Hepatocyte (in vitro differentiated cells): ENCODE results near the gene SPNS2. TPM values are rescaled to one million over a fixed set of nuclear protein-coding genes. Genes with fewer than 3 reads are reported as not detected.
A peak's percentile ranks its signal among the peaks of the same experiment; 100 is the strongest.

Experiments used
- DNase-seq: peaks from one replicate; pipeline ENCODE4 v3.0.0-alpha.2; 2016; ENCODE audit warnings: low spot score
- H2AFZ ChIP-seq: fragments of 200-600 bp; sonication (generic); 2 replicates; pipeline ENCODE4 v1.6.0; 2016; ENCODE audit warnings: antibody characterized with exemption, mild to moderate bottlenecking
- H3K27ac ChIP-seq: fragments of 200-600 bp; sonication (generic); 2 replicates; pipeline ENCODE4 v1.5.1; 2016; ENCODE audit warnings: mild to moderate bottlenecking
- H3K27me3 ChIP-seq: fragments of 200-600 bp; sonication (generic); 2 replicates; pipeline ENCODE4 v1.6.1; 2016
- H3K36me3 ChIP-seq: fragments of 200-600 bp; sonication (generic); replicated peaks from 2 replicates; pipeline ENCODE4 v1.5.1; 2016; ENCODE audit warnings: low read depth; ENCODE audit not compliant: insufficient read depth
- H3K4me1 ChIP-seq: fragments of 200-600 bp; sonication (generic); 2 replicates; pipeline ENCODE4 v1.5.1; 2016; ENCODE audit warnings: mild to moderate bottlenecking, moderate library complexity; ENCODE audit not compliant: insufficient read depth
- H3K4me2 ChIP-seq: fragments of 200-600 bp; sonication (generic); 2 replicates; pipeline ENCODE4 v1.6.0; 2016
- H3K4me3 ChIP-seq: fragments of 200-600 bp; sonication (generic); 2 replicates; pipeline ENCODE4 v1.5.1; 2016; ENCODE audit warnings: mild to moderate bottlenecking
- H3K79me2 ChIP-seq: fragments of 200-600 bp; sonication (generic); 2 replicates; pipeline ENCODE4 v1.6.0; 2017; ENCODE audit warnings: mild to moderate bottlenecking
- H3K9me2 ChIP-seq: fragments of 200-600 bp; sonication (generic); replicated peaks from 2 replicates; pipeline ENCODE4 v1.6.0; 2017; ENCODE audit warnings: mild to moderate bottlenecking; ENCODE audit not compliant: insufficient read depth
- H3K9me3 ChIP-seq: fragments of 200-600 bp; sonication (generic); 2 replicates; pipeline ENCODE4 v1.5.1; 2016; ENCODE audit warnings: low read depth, mild to moderate bottlenecking
- H4K20me1 ChIP-seq: fragments of 200-600 bp; sonication (generic); 2 replicates; pipeline ENCODE4 v1.6.0; 2016; ENCODE audit warnings: mild to moderate bottlenecking; ENCODE audit not compliant: insufficient read depth, poor library complexity, severe bottlenecking
- EZH2 ChIP-seq: fragments of 200-600 bp; sonication (generic); IDR thresholded peaks from 2 replicates; pipeline ENCODE4 v1.6.1; 2016; ENCODE audit warnings: antibody characterized with exemption, mild to moderate bottlenecking, borderline replicate concordance
- EZH2phosphoT487 ChIP-seq: fragments of 200-600 bp; sonication (generic); IDR thresholded peaks from one replicate; pipeline ENCODE4 v1.6.1; 2018; ENCODE audit warnings: antibody characterized with exemption, mild to moderate bottlenecking, low read depth, moderate library complexity; ENCODE audit not compliant: unreplicated experiment, severe bottlenecking
- WGBS: methylation state at CpG from one replicate; pipeline ENCODE4 v1.1.6; 2016; ENCODE audit warnings: low lambda C conversion rate; ENCODE audit errors: missing lambda C conversion rate; 5-methylcytosine and 5-hydroxymethylcytosine counted together
- polyA plus RNA-seq: library from polyadenylated mRNA; unstranded; fragments of >200 nt; fragmentation: Nextera tagmentation; extraction: Ambion mirVana; gene quantifications from 2 replicates; pipeline ENCODE4 v1.2.1, GENCODE V29; 2016
- total RNA-seq: library from RNA; depleted of rRNA; stranded (reverse); fragments of >200 nt; gene quantifications from 2 replicates; pipeline ENCODE4 v1.2.3, GENCODE V29; 2014
- TF ChIP-seq, protein P1 (sequence below): fragments of 200-600 bp; sonication (generic); IDR thresholded peaks from 2 replicates; pipeline ENCODE4 v1.5.1; 2016; ENCODE audit warnings: antibody characterized with exemption, mild to moderate bottlenecking; ENCODE audit not compliant: poor library complexity

Gene SPNS2
- total and polyA plus RNA-seq, 2 experiments from 2014 or later: 5.6 to 10.3 TPM

DNA sequence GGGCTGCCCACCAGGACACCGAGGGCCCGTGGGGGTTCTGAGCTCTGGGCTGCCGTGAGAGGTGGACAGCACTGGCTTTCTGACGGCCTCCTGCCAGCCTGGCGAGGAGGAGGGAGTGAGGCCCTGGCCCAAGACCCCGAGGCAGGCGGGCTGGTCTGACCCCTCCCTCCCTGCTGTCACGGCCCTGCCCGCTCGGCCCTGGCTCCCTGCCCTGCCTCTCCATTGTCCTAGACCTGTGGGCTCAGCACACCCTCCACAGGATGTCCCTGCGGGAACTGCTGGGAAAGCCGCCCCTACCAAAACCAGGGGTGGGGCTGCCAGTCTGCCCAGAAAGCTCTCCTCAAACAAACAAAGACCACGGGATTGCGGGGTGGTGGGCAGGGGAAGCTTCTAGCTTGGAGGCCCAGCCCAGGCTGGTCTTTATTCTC, 20.7 kb downstream of the SPNS2 start:
- H3K4me3 ChIP-seq: no peak overlapping the region
- no peak for DNase-seq
- TF ChIP-seq, protein P1, sequence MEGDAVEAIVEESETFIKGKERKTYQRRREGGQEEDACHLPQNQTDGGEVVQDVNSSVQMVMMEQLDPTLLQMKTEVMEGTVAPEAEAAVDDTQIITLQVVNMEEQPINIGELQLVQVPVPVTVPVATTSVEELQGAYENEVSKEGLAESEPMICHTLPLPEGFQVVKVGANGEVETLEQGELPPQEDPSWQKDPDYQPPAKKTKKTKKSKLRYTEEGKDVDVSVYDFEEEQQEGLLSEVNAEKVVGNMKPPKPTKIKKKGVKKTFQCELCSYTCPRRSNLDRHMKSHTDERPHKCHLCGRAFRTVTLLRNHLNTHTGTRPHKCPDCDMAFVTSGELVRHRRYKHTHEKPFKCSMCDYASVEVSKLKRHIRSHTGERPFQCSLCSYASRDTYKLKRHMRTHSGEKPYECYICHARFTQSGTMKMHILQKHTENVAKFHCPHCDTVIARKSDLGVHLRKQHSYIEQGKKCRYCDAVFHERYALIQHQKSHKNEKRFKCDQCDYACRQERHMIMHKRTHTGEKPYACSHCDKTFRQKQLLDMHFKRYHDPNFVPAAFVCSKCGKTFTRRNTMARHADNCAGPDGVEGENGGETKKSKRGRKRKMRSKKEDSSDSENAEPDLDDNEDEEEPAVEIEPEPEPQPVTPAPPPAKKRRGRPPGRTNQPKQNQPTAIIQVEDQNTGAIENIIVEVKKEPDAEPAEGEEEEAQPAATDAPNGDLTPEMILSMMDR: no peak
- no peak for TF ChIP-seq EZH2
- no peak for TF ChIP-seq EZH2phosphoT487
- no peaks in the 10 kb centered on the region for H3K9me3 ChIP-seq
- 62% methylated on average over 11 of the region's 14 CpGs for WGBS
- peaks cover 28% of the 10 kb centered on the region for H3K4me1 ChIP-seq
- no peaks in the 10 kb centered on the region for H3K27me3 ChIP-seq
- H2AFZ ChIP-seq: no peak overlapping the region
- H3K9me2 ChIP-seq: no peaks in the 10 kb centered on the region
- no peaks in the 10 kb centered on the region for H3K79me2 ChIP-seq
- H3K4me2 ChIP-seq: no peak overlapping the region
- H3K27ac ChIP-seq: no peak overlapping the region
- H3K36me3 ChIP-seq: no peaks in the 10 kb centered on the region
- no peaks in the 10 kb centered on the region for H4K20me1 ChIP-seq

DNA sequence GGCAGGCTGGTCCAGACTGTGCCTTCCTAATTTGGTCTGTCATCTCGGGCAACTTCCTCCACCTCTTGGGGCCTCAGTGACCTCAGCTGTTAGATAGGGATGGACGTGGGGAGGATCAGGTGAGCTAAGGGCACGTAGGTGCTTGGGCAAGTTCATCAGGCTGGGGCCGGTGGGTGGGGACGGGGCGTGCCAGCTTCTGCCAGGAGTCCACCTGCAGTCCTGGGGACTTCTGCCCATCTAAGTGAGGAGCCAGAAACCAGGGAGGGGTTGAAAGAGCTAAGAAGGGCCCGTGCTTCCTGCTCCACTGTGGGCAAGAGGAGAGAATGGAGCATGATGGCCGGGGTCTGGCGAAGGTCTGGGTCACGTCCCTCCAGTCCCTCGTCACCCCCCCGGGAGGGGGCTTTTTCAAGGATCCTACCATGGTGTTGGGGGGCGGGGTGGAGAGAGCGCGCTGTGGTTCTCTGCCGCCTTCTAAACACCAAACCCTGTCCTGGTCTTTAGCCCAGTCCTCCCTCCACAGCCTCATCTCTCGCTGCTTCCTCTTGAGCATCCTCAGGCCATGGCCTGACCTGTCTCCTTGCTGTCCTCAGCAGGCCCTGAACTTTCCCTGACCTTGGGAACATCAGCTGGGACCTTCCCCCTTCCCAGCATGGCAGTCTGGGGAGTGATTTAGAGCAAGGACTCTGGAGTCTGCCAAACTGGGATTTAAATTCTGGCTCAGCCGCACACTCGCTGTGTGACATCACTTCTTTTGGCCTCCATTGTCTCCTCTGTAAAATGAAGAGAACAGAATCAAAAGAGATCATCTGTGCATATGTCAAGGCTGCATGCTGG, 21.6 kb downstream of the SPNS2 start:
- H3K9me3 ChIP-seq: no peaks in the 10 kb centered on the region
- no peak overlapping the region for H3K4me3 ChIP-seq
- TF ChIP-seq EZH2phosphoT487: no peak
- WGBS: 88% methylated on average over 18 of the region's 19 CpGs
- no peaks in the 10 kb centered on the region for H3K36me3 ChIP-seq
- no peaks in the 10 kb centered on the region for H3K9me2 ChIP-seq
- no peak overlapping the region for H3K4me2 ChIP-seq
- H3K27me3 ChIP-seq: no peaks in the 10 kb centered on the region
- H3K4me1 ChIP-seq: peaks cover 28% of the 10 kb centered on the region
- no peak overlapping the region for H2AFZ ChIP-seq
- H3K79me2 ChIP-seq: no peaks in the 10 kb centered on the region
- H3K27ac ChIP-seq: peak overlapping the region; percentile 75
- DNase-seq: no peak
- no peaks in the 10 kb centered on the region for H4K20me1 ChIP-seq

DNA sequence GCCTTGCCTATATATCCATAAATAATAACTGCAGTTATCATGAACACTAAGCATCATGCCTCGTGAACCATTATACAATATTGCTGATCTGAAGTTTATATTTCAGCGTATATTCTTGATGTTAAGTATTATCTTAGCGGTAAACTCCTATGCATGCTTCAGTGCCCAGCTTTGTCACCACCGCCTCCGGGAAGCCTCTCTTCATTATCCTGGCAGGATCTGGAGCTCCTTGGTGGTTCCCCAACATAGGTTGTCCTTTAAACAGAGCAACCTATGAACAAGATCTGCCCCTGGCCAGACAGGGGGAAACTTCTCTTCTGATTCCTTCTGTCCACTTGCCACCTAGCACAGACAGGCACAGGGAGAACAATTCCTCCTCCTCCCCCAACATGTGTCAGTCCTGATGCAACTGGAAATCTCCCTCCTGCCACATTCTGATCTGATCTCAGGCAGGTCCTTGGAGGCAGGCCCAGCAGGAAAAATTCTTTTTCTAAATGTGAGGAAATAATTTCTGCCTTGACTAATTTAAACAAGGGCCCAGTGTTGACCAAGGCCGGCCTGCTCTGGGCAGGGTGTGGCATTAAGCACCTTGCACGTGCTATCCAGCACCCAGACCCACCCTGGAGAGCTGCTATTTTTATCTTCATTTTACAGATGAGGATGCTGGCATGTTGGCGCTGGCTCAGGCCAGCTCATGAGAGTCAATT, 22.4 kb downstream of the SPNS2 start:
- Histone ChIP-seq H3K9me3 (no peaks in the 10 kb centered on the region), H2AFZ (no peak overlapping the region), H3K9me2 (no peaks in the 10 kb centered on the region), H3K4me3 (no peak overlapping the region), H3K36me3 (no peaks in the 10 kb centered on the region), H3K27me3 (no peaks in the 10 kb centered on the region), H4K20me1 (no peaks in the 10 kb centered on the region), H3K4me2 (no peak overlapping the region), H3K4me1 (peaks cover 28% of the 10 kb centered on the region), H3K27ac (peak overlapping the region; percentile 75), H3K79me2 (no peaks in the 10 kb centered on the region)
- no peak for DNase-seq
- no peak for TF ChIP-seq EZH2phosphoT487
- TF ChIP-seq, protein P1: no peak
- TF ChIP-seq EZH2: no peak
- 83% methylated on average over 8 of the region's 8 CpGs for WGBS

DNA sequence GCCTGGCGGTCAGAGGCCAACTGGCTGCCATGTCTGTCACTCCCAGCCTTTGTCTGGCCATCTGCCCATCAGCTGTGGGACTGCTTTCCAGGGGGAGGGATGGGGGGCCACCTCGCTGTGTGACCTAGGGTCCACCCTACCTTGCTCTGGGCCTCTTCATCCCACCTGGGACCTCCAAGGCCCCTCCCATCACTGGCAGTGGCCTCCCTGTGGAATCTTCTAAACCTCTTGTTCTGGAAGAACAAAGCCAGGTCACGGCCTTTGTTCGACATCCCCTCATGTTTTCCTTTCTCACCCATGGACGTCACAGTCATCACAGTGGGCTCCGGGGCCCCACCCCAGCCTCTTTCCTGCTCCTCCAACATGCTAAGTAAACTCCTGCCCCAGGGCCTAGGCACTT, 24.0 kb downstream of the SPNS2 start:
- no peaks in the 10 kb centered on the region for H3K79me2 ChIP-seq
- H2AFZ ChIP-seq: no peak overlapping the region
- no peaks in the 10 kb centered on the region for H3K36me3 ChIP-seq
- peaks cover 21% of the 10 kb centered on the region for H3K4me1 ChIP-seq
- H3K4me2 ChIP-seq: no peak overlapping the region
- 84% methylated on average over 6 of the region's 6 CpGs for WGBS
- DNase-seq: no peak
- no peaks in the 10 kb centered on the region for H3K9me3 ChIP-seq
- no peak overlapping the region for H3K27ac ChIP-seq
- no peaks in the 10 kb centered on the region for H4K20me1 ChIP-seq
- no peak for TF ChIP-seq EZH2
- TF ChIP-seq, protein P1: no peak
- TF ChIP-seq EZH2phosphoT487: no peak
- H3K27me3 ChIP-seq: no peaks in the 10 kb centered on the region
- no peak overlapping the region for H3K4me3 ChIP-seq
- no peaks in the 10 kb centered on the region for H3K9me2 ChIP-seq
